HepG2 (cell line): ENCODE data around the gene RPH3AL. TPM values are rescaled to one million over a fixed set of nuclear protein-coding genes. Genes with fewer than 3 reads are reported as not detected.

Experiments
- BRCA1 ChIP-seq: sonication (generic); formaldehyde crosslinking; IDR thresholded peaks from 2 replicates; pipeline ENCODE4 v1.4.0; 2020; ENCODE audit warnings: missing genetic modification reagents
- E2F5 ChIP-seq: sonication (generic); formaldehyde crosslinking; conservative IDR thresholded peaks from 2 replicates; pipeline ENCODE4 v1.4.0; 2020; ENCODE audit warnings: missing genetic modification reagents
- EP300 ChIP-seq, 3 experiments: sonication (generic) in 1 of 3; formaldehyde crosslinking in 1 of 3; IDR thresholded peaks; 2 replicates each; pipeline versions ENCODE4 v1.5.1 to v1.6.1; 2011 to 2020; ENCODE audit warnings: low read depth in 2 of 3, low read length in 2 of 3, borderline replicate concordance in 1 of 3, improper control_type of control experiment in 1 of 3, mild to moderate bottlenecking in 1 of 3, missing genetic modification reagents in 1 of 3, moderate library complexity in 1 of 3
- FOXC1 ChIP-seq: sonication (generic); formaldehyde crosslinking; IDR thresholded peaks from 2 replicates; pipeline ENCODE4 v1.8.0; 2022; ENCODE audit warnings: mild to moderate bottlenecking, missing genetic modification reagents, borderline replicate concordance
- HMG20B ChIP-seq: conservative IDR thresholded peaks from 2 replicates; pipeline ENCODE4 v1.6.1; 2016; ENCODE audit warnings: missing genetic modification reagents, missing compliant biosample characterization
- HOXA9 ChIP-seq: sonication (generic); formaldehyde crosslinking; IDR thresholded peaks from 2 replicates; pipeline ENCODE4 v1.8.1; 2022; ENCODE audit warnings: missing genetic modification reagents, mild to moderate bottlenecking, moderate library complexity, borderline replicate concordance
- KLF9 ChIP-seq: IDR thresholded peaks from 2 replicates; pipeline ENCODE4 v1.6.1; 2016; ENCODE audit warnings: low read depth
- NAIF1 ChIP-seq: sonication (generic); formaldehyde crosslinking; IDR thresholded peaks from 2 replicates; pipeline ENCODE4 v1.5.0; 2020; ENCODE audit warnings: mild to moderate bottlenecking, missing genetic modification reagents, borderline replicate concordance
- SOX13 ChIP-seq, 3 experiments: fragments of 450-650 bp in 1 of 3; sonication (generic) in 1 of 3; formaldehyde crosslinking in 1 of 3; IDR thresholded peaks in 2 of 3; conservative IDR thresholded peaks in 1 of 3; 2 replicates each; pipeline versions ENCODE4 v1.5.0 to v1.6.1; 2016 to 2020; ENCODE audit warnings: antibody characterized with exemption in 1 of 3, mild to moderate bottlenecking in 1 of 3, missing compliant biosample characterization in 1 of 3, missing genetic modification reagents in 1 of 3, moderate library complexity in 1 of 3
- TBL1XR1 ChIP-seq: fragments of 150-350 bp; IDR thresholded peaks from 2 replicates; pipeline ENCODE4 v1.6.1; 2014; ENCODE audit warnings: borderline replicate concordance, low read length; ENCODE audit not compliant: partially characterized antibody
- TFDP2 ChIP-seq: sonication (generic); formaldehyde crosslinking; IDR thresholded peaks from 2 replicates; pipeline ENCODE4 v1.4.0; 2020; ENCODE audit warnings: missing genetic modification reagents
- ZNF136 ChIP-seq: sonication (generic); formaldehyde crosslinking; IDR thresholded peaks from 2 replicates; pipeline ENCODE4 v1.8.1; 2022; ENCODE audit warnings: low read depth, mild to moderate bottlenecking, moderate library complexity, missing genetic modification reagents
- ZNF333 ChIP-seq: sonication (generic); formaldehyde crosslinking; IDR thresholded peaks from 2 replicates; pipeline ENCODE4 v1.4.0; 2020; ENCODE audit warnings: mild to moderate bottlenecking, missing genetic modification reagents, borderline replicate concordance
- ZNF546 ChIP-seq: sonication (generic); formaldehyde crosslinking; conservative IDR thresholded peaks from 2 replicates; pipeline ENCODE4 v1.8.1; 2023; ENCODE audit warnings: mild to moderate bottlenecking, missing genetic modification reagents
- ZNF557 ChIP-seq: sonication (generic); formaldehyde crosslinking; IDR thresholded peaks from 2 replicates; pipeline ENCODE4 v1.4.0; 2020; ENCODE audit warnings: missing genetic modification reagents
- ZNF607 ChIP-seq: sonication (generic); formaldehyde crosslinking; IDR thresholded peaks from 2 replicates; pipeline ENCODE4 v1.5.1; 2020; ENCODE audit warnings: missing genetic modification reagents, mild to moderate bottlenecking, borderline replicate concordance
- ZNF691 ChIP-seq: sonication (generic); formaldehyde crosslinking; IDR thresholded peaks from 2 replicates; pipeline ENCODE4 v1.4.0; 2020; ENCODE audit warnings: missing genetic modification reagents, low read depth, mild to moderate bottlenecking, borderline replicate concordance
- ZNF781 ChIP-seq: sonication (generic); formaldehyde crosslinking; IDR thresholded peaks from 2 replicates; pipeline ENCODE4 v1.5.1; 2020; ENCODE audit warnings: borderline replicate concordance, mild to moderate bottlenecking, missing genetic modification reagents; ENCODE audit errors: not compliant biosample characterization
- ZNF841 ChIP-seq: sonication (generic); formaldehyde crosslinking; IDR thresholded peaks from 2 replicates; pipeline ENCODE4 v1.8.1; 2023; ENCODE audit warnings: missing genetic modification reagents, borderline replicate concordance
- polyA plus RNA-seq, 8 experiments: library from polyadenylated mRNA; depleted of rRNA in 3 of 8; stranded (reverse) in 7 of 8; unstranded in 1 of 8; fragments of >200 nt; fragmentation: Illumina TruSeq in 4 of 8; extraction: Trizol in 4 of 8; gene quantifications; 2 replicates each; pipeline versions ENCODE4 v1.2.1 to v1.2.3, GENCODE V29; 2011 to 2016; ENCODE audit warnings: low read depth in 4 of 8, missing spikeins in 1 of 8, mixed read lengths in 1 of 8; ENCODE audit not compliant: insufficient read depth in 1 of 8
- total RNA-seq, 5 experiments: library from RNA; depleted of rRNA; stranded (reverse); fragments of >200 nt; fragmentation: Illumina TruSeq; extraction: Trizol; gene quantifications; 2 replicates each; pipeline ENCODE4 v1.2.3, GENCODE V29; 2016; ENCODE audit warnings: low read depth in 1 of 5
- TF ChIP-seq, protein P1 (sequence below): IDR thresholded peaks from 2 replicates; pipeline ENCODE4 v1.6.1; 2016; ENCODE audit warnings: mild to moderate bottlenecking, missing biosample characterization, missing genetic modification reagents
- TF ChIP-seq, protein P2 (sequence below): IDR thresholded peaks from 2 replicates; pipeline ENCODE4 v1.6.1; 2016; ENCODE audit warnings: low read depth, control low read depth
- TF ChIP-seq, protein P3 (sequence below): IDR thresholded peaks from 2 replicates; pipeline ENCODE4 v1.6.1; 2012; ENCODE audit warnings: inconsistent platforms

The RPH3AL gene
- total and polyA plus RNA-seq, 2 of the 13 experiments (the other 11 are each of a cell fraction or from before 2014, with no cell fraction given): 7.8 to 16.4 TPM

- TF ChIP-seq E2F5 (CRISPR knock-in tag) (no peak), HMG20B (0 out of 2 replicates have a peak, but pooled peaks have one; percentile 6), TBL1XR1 (peak; percentile 2), NAIF1 (CRISPR knock-in tag) (no peak), KLF9 (0 out of 2 replicates have a peak, but pooled peaks have one; percentile 46), ZNF691 (CRISPR knock-in tag) (peak; percentile 51; the same call in 1 of the 2 replicates), ZNF841 (0 out of 2 replicates have a peak, but pooled peaks have one; percentile 38), EP300 (IDR thresholded peaks at IDR 0.05; ENCODE audit: low read depth in 2 of 2, low read length in 2 of 2) (no peak), EP300 (CRISPR knock-in tag; IDR thresholded peaks at IDR 0.05; ENCODE audit: borderline replicate concordance) (peak; percentile 8; the same call in 1 of the 2 replicates), ZNF546 (CRISPR knock-in tag) (no peak), FOXC1 (peak; percentile 79; the same call in 1 of the 2 replicates), ZNF557 (0 out of 2 replicates have a peak, but pooled peaks have one; percentile 26), ZNF607 (CRISPR knock-in tag) (peak; percentile 64; the same call in 1 of the 2 replicates), ZNF136 (CRISPR knock-in tag) (peak; percentile 80; the same call in 1 of the 2 replicates), BRCA1 (CRISPR knock-in tag) (no peak), SOX13 (IDR thresholded peaks at IDR 0.05) (0 out of 2 replicates have a peak, but pooled peaks have one; percentile 21), SOX13 (CRISPR knock-in tag; conservative IDR thresholded peaks at IDR 0.05 in 1 of 2, IDR thresholded peaks at IDR 0.05 in 1 of 2) (no peak), TFDP2 (CRISPR knock-in tag) (peak; percentile 24; the same call in 1 of the 2 replicates), ZNF333 (no peak), ZNF781 (CRISPR knock-in tag) (peak; percentile 60), HOXA9 (CRISPR knock-in tag) (0 out of 2 replicates have a peak, but pooled peaks have one; percentile 58)
- TF ChIP-seq, protein P1, sequence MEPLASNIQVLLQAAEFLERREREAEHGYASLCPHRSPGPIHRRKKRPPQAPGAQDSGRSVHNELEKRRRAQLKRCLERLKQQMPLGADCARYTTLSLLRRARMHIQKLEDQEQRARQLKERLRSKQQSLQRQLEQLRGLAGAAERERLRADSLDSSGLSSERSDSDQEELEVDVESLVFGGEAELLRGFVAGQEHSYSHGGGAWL (CRISPR knock-in tag): 0 out of 2 replicates have a peak, but pooled peaks have one; percentile 23
- TF ChIP-seq, protein P2, sequence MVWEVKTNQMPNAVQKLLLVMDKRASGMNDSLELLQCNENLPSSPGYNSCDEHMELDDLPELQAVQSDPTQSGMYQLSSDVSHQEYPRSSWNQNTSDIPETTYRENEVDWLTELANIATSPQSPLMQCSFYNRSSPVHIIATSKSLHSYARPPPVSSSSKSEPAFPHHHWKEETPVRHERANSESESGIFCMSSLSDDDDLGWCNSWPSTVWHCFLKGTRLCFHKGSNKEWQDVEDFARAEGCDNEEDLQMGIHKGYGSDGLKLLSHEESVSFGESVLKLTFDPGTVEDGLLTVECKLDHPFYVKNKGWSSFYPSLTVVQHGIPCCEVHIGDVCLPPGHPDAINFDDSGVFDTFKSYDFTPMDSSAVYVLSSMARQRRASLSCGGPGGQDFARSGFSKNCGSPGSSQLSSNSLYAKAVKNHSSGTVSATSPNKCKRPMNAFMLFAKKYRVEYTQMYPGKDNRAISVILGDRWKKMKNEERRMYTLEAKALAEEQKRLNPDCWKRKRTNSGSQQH (CRISPR knock-in tag): peak; percentile 24; the same call in 1 of the 2 replicates
- TF ChIP-seq, protein P3, sequence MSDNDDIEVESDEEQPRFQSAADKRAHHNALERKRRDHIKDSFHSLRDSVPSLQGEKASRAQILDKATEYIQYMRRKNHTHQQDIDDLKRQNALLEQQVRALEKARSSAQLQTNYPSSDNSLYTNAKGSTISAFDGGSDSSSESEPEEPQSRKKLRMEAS: peak; percentile 60; the same call in 1 of the 2 replicates
Observed at GRCh38 chr17:351875-352420, 659 bp downstream of the RPH3AL start (continued).
